Neural crest cell (in vitro differentiated cells): ENCODE measurements around the gene PWWP2B. TPM values are rescaled to one million over a fixed set of nuclear protein-coding genes. Genes with fewer than 3 reads are reported as not detected.

Experiments
- DNase-seq: peaks from one replicate; pipeline ENCODE4 v3.0.0; 2021; ENCODE audit warnings: low read depth, mixed read lengths, low spot score
- H3K27ac Mint-ChIP-seq: one replicate; pipeline ENCODE4 v1.8.0; 2021; ENCODE audit warnings: mild to moderate bottlenecking, mixed read lengths; ENCODE audit not compliant: unreplicated experiment
- H3K27me3 Mint-ChIP-seq: 2 replicates; pipeline ENCODE4 v1.8.0; 2021; ENCODE audit warnings: low read depth, mild to moderate bottlenecking, mixed read lengths
- H3K36me3 Mint-ChIP-seq: 2 replicates; pipeline ENCODE4 v1.8.0; 2021; ENCODE audit warnings: low read depth, mild to moderate bottlenecking, mixed read lengths
- H3K4me1 Mint-ChIP-seq: 2 replicates; pipeline ENCODE4 v1.8.0; 2021; ENCODE audit warnings: mixed read lengths
- H3K4me3 Mint-ChIP-seq: one replicate; pipeline ENCODE4 v1.8.0; 2021; ENCODE audit warnings: mild to moderate bottlenecking, mixed read lengths
- H3K9me3 Mint-ChIP-seq: 2 replicates; pipeline ENCODE4 v1.8.0; 2021; ENCODE audit warnings: mixed read lengths
- total RNA-seq: library from RNA; stranded (reverse); gene quantifications from 2 replicates; pipeline ENCODE4 v1.2.1, GENCODE V29; 2021
- TF ChIP-seq, protein P1 (sequence below): fragments of 200-600 bp; sonication (generic); conservative IDR thresholded peaks from 2 replicates; pipeline ENCODE4 v1.5.0; 2021; ENCODE audit warnings: antibody characterized with exemption, mild to moderate bottlenecking

Gene PWWP2B
- total RNA-seq, 1 donor from 2014 or later = 14.2 TPM

DNA sequence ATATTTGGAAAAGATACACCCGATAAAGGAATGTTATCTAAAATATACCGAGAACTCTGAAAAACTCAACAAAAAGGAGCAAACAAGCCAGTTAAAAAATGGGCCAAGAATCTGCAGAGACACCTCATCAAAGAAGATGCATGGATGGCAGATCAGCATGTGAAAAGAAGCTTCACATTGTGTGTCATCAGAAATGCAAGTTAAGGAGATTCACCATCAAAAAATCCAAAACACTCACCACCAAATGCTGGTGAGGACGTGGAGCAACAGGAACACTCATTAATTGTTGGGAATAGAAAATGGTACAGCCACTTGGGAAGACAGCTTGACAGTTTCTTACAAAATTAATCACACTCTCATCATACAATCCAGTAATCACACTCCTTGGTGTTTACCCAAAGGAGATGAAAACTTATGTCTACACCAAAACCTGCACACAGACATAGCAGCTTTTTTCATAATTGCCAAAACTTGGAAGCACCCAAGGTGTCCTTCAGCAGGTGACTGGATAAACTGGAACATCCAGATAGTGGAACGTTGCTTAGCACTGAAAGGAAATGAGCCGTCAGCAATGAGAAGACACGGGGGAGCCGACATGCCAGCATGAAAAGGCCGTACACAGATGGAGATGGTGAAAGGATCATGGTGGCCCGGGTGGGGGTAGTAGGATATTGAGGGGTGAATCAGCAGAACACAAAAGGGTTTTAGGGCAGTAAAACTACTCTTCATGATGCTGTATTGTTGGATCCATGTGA, 27.9 kb upstream of the PWWP2B start:
- Mint-ChIP-seq H3K4me3 (no peak overlapping the region), H3K9me3 (no peaks in the 10 kb centered on the region), H3K27me3 (no peaks in the 10 kb centered on the region), H3K36me3 (peaks cover 18% of the 10 kb centered on the region), H3K27ac (no peak overlapping the region), H3K4me1 (peaks cover 8% of the 10 kb centered on the region)
- TF ChIP-seq, protein P1, sequence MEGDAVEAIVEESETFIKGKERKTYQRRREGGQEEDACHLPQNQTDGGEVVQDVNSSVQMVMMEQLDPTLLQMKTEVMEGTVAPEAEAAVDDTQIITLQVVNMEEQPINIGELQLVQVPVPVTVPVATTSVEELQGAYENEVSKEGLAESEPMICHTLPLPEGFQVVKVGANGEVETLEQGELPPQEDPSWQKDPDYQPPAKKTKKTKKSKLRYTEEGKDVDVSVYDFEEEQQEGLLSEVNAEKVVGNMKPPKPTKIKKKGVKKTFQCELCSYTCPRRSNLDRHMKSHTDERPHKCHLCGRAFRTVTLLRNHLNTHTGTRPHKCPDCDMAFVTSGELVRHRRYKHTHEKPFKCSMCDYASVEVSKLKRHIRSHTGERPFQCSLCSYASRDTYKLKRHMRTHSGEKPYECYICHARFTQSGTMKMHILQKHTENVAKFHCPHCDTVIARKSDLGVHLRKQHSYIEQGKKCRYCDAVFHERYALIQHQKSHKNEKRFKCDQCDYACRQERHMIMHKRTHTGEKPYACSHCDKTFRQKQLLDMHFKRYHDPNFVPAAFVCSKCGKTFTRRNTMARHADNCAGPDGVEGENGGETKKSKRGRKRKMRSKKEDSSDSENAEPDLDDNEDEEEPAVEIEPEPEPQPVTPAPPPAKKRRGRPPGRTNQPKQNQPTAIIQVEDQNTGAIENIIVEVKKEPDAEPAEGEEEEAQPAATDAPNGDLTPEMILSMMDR = no peak
- DNase-seq = no peak

DNA sequence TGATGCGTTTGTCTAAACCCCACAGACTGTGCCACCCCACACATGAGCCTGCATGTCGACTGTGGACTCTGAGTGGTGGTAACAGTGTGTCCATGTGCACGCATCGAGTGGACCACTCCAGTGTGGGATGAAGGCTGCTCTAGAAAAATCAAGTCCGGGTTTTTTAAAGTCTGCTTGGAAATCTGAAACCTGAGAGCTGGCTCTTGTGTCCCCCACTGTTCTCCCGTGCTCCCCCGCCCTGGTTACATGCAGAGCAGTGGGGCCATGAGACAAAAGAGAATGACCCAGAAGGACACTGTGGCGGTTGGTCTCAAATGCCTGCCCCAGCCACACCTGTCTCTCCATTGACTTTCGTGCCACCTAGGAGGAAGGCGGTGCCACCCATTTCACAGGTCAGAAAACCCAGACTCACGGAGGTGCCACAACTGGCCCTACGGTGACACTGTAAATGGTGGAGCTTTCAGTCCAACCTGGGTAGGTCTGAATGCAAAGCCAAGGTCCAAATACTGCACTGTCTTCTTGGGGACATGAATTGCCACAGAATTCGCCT, 27.3 kb upstream of the PWWP2B start:
- Mint-ChIP-seq H3K27me3 (no peaks in the 10 kb centered on the region), H3K27ac (no peak overlapping the region)

DNA sequence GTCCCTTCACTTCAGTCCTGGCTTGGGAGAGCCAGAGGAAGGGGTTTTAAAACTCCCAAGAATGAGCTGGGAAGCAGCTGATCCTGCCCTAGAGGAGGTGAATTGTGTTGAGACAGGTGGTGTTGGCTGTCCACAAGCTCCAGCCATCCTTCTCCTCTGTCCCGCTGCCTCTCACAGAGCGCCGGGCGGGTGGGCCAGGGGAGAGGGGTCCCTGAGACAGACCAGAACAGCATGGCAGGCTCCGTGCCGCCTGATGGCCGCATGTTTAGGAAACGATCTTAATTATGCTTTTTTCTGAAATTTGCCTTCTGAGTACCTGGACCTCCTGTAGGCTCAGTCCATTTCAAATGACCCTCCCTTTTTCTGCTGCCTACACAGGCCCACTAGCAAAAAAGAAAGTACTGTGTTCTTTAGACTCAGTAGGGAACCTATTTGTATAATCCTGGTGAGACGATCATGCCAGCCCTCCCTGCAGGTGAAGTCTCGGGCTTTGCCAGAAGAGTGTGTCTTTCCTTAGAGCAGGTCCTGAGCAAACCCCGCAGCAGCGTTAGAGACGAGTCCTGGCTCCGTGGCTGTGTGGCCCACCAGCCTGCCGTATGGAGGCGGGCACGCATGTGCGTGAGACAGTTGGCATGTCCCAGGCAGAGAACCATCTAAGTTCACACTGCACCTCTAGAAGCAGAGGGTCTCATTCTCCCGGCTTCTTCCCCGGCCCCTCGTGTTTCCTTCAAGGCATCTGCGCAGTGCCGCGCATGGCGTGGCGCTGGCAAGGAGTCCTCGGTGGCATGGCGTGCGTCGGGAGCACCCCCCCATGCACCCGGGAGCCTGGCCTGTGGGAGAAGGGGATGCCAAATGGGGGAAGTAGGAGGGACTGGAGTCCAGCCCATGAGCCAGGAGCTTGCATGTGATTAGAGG, 26.3 kb upstream of the PWWP2B start:
- Mint-ChIP-seq H3K36me3 (peaks cover 15% of the 10 kb centered on the region), H3K9me3 (no peaks in the 10 kb centered on the region), H3K27ac (no peak overlapping the region), H3K27me3 (no peaks in the 10 kb centered on the region), H3K4me3 (no peak overlapping the region), H3K4me1 (peaks cover 5% of the 10 kb centered on the region)
- TF ChIP-seq, protein P1 = no peak
- DNase-seq = no peak

More for the DNA sequence above, 27.3 kb upstream of the PWWP2B start:
- H3K4me3 Mint-ChIP-seq = no peak overlapping the region
- H3K36me3 Mint-ChIP-seq = peaks cover 14% of the 10 kb centered on the region
- DNase-seq = no peak
- H3K9me3 Mint-ChIP-seq = no peaks in the 10 kb centered on the region
- peaks cover 8% of the 10 kb centered on the region for H3K4me1 Mint-ChIP-seq
- TF ChIP-seq, protein P1 = no peak

DNA sequence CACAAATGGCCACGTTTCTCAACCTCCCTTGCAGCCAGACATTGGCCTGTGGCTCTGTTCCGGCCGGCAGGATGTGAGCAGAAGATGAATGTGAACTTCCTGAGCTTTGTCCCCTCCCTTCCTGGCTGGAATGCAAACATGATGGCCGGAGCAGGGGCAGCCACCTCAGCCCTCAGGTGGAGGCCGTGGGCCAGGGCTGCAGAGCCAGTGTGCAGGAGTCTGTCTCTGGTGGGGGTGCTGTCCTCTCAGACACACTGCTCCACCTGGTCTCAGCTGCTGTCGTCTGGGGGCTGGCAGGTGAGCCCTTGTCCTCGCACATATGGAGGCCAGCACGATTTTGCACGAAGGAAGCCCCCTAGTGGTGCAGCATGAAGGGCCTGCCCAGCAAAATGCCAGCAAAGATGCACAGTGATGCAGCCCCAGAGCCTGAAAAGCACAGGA, 25.3 kb upstream of the PWWP2B start:
- H3K9me3 Mint-ChIP-seq = no peaks in the 10 kb centered on the region
- peaks cover 10% of the 10 kb centered on the region for H3K4me1 Mint-ChIP-seq
- TF ChIP-seq, protein P1 = peak; percentile 47
- H3K4me3 Mint-ChIP-seq = no peak overlapping the region
- DNase-seq = no peak
- no peaks in the 10 kb centered on the region for H3K27me3 Mint-ChIP-seq
- no peak overlapping the region for H3K27ac Mint-ChIP-seq
- peaks cover 20% of the 10 kb centered on the region for H3K36me3 Mint-ChIP-seq

DNA sequence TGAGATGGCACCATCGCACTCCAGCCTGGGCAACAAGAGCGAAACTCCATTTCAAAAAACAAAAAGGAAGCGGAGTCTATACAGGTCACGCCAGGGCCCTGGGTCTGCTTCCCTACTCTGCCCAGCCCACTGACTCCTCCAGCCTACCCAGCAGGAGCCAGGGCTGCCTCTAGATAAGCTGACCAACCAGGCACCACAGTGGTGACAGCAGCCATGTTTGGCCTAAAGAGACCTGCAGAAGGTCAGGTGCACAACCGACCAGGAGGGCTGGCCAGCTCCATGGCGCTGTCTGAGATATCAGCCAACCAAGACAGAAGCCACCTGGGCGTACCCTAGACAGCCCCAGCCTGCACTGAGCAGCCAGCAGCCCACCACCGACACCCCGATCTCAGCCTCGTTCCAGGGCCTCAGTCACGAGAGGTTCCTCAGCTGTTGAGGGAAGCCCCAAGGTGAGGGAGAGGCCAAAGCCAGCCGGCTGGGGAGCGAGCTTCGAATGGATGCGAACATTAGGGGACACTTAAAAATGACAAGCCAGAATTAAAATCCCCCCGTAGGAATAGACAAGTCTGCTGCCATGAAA, 24.4 kb upstream of the PWWP2B start:
- Mint-ChIP-seq H3K36me3 (peaks cover 11% of the 10 kb centered on the region), H3K27me3 (no peaks in the 10 kb centered on the region), H3K4me1 (peaks cover 10% of the 10 kb centered on the region), H3K9me3 (no peaks in the 10 kb centered on the region), H3K4me3 (no peak overlapping the region), H3K27ac (no peak overlapping the region)
- TF ChIP-seq, protein P1 = no peak
- DNase-seq = no peak
